HL-60 (cell line): ENCODE measurements around the gene ARHGEF16.

Experiments used
- GABPA ChIP-seq: IDR thresholded peaks from 2 replicates; pipeline ENCODE4 v1.6.1; 2012; ENCODE audit warnings: low read depth
- POLR2AphosphoS5 ChIP-seq: IDR thresholded peaks from 2 replicates; pipeline ENCODE4 v1.6.1; 2012; ENCODE audit warnings: low read depth
- SPI1 ChIP-seq: IDR thresholded peaks from 2 replicates; pipeline ENCODE4 v1.6.1; 2012; ENCODE audit warnings: low read depth, mild to moderate bottlenecking, borderline replicate concordance
- TF ChIP-seq, protein P1 (sequence below): IDR thresholded peaks from one replicate; pipeline ENCODE4 v1.5.1; 2011; ENCODE audit warnings: low read length, control low read depth, inconsistent platforms; ENCODE audit not compliant: insufficient read depth
- TF ChIP-seq, protein P2 (sequence below): IDR thresholded peaks from 2 replicates; pipeline ENCODE4 v1.6.1; 2012; ENCODE audit warnings: low read depth; ENCODE audit not compliant: insufficient replicate concordance

DNA sequence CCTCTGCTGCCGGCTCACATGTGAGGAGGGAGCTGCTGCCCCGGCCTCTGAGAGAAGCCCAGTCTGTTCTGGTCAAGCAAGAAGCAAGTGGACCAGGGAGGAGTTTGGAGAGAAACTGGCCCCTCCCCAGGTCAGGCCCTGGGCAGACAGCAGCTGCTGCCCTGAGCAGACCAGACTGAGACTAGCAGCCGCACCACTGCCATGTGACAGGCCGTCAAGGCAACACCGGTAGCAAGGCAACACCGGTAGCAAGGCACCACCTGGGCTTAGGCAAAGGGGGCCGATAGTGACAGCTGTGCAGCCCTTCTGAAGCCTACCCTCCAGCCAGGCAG lies 50.3 kb downstream of the ARHGEF16 start:
- TF ChIP-seq POLR2AphosphoS5 = no peak
- TF ChIP-seq, protein P1, sequence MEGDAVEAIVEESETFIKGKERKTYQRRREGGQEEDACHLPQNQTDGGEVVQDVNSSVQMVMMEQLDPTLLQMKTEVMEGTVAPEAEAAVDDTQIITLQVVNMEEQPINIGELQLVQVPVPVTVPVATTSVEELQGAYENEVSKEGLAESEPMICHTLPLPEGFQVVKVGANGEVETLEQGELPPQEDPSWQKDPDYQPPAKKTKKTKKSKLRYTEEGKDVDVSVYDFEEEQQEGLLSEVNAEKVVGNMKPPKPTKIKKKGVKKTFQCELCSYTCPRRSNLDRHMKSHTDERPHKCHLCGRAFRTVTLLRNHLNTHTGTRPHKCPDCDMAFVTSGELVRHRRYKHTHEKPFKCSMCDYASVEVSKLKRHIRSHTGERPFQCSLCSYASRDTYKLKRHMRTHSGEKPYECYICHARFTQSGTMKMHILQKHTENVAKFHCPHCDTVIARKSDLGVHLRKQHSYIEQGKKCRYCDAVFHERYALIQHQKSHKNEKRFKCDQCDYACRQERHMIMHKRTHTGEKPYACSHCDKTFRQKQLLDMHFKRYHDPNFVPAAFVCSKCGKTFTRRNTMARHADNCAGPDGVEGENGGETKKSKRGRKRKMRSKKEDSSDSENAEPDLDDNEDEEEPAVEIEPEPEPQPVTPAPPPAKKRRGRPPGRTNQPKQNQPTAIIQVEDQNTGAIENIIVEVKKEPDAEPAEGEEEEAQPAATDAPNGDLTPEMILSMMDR = no peak
- TF ChIP-seq GABPA = no peak
- no peak for TF ChIP-seq SPI1
- TF ChIP-seq, protein P2, sequence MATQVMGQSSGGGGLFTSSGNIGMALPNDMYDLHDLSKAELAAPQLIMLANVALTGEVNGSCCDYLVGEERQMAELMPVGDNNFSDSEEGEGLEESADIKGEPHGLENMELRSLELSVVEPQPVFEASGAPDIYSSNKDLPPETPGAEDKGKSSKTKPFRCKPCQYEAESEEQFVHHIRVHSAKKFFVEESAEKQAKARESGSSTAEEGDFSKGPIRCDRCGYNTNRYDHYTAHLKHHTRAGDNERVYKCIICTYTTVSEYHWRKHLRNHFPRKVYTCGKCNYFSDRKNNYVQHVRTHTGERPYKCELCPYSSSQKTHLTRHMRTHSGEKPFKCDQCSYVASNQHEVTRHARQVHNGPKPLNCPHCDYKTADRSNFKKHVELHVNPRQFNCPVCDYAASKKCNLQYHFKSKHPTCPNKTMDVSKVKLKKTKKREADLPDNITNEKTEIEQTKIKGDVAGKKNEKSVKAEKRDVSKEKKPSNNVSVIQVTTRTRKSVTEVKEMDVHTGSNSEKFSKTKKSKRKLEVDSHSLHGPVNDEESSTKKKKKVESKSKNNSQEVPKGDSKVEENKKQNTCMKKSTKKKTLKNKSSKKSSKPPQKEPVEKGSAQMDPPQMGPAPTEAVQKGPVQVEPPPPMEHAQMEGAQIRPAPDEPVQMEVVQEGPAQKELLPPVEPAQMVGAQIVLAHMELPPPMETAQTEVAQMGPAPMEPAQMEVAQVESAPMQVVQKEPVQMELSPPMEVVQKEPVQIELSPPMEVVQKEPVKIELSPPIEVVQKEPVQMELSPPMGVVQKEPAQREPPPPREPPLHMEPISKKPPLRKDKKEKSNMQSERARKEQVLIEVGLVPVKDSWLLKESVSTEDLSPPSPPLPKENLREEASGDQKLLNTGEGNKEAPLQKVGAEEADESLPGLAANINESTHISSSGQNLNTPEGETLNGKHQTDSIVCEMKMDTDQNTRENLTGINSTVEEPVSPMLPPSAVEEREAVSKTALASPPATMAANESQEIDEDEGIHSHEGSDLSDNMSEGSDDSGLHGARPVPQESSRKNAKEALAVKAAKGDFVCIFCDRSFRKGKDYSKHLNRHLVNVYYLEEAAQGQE = no peak
